Amygdala (tissue), 56 donors: ENCODE measurements around the gene STRBP.
A peak's percentile ranks its signal among the peaks of the same experiment; 100 is the strongest.

Source experiments
- DNase-seq, 56 donors: peaks; one replicate each; lab custom pipeline; 2025; lab: John Stamatoyannopoulos, UW

The STRBP gene

GRCh38 chr9:123149067-123149466, 119.3 kb downstream of the STRBP start:
- no peak for DNase-seq

DNA sequence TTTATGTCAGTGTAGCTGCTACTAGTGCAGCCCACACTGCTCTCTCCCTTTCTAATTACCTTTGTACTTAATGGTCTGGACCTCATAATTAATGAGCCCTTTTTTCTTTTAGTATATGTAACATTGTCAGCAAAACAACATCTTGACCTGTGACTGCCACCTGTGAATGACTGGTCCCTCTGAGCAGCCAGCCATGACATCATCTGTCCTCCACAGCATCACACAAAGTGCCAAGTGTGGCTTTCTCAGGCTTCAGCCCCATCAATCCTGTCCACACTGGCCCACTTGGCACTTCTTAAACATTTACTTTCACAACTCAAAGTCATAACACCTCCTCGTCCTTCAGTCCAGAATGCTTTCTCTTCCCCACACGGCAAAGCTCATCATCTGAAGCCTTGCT, 130.2 kb downstream of the STRBP start:
- DNase-seq, result no peak

GRCh38 chr9:123135430-123135829, 133.0 kb downstream of the STRBP start:
- DNase-seq, result no peak

DNA sequence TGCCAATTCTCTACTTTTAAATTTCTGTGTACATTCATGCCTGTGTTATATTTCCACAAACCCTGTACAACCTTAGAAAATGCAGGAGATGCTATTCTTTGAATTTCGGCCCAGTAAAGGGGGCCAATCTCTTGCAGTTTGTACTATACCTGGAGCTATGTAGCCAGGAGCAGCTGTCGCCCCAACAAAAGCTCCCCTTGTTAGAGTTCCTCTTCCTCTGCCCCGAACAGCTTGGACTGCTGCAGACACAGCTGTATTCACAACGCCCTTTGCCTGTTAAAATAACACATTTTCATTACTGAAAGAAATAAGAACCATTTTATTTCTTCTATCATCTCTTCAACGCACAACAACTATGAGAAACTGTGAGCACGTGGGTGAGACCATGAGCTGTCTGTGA, 135.7 kb downstream of the STRBP start:
- no peak for DNase-seq

DNA sequence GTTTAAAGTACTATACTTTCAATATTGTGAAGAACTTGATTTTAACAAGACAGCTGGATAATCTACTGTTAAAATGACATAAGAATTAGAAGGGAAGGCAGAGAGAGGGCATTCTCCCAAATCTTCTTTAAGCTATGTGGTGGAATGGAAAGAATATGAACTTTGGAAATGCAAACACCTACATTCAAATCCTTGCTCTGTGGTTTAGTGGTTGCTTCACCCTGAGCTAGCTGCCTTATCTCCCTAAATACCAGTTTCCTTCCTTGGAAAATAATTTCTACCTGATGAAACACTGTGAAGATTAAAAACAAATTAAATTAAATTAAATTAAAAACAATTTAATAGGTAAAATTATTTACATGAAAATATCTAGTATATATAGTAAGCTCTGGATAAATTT, 136.4 kb downstream of the STRBP start:
- DNase-seq, result no peak

DNA sequence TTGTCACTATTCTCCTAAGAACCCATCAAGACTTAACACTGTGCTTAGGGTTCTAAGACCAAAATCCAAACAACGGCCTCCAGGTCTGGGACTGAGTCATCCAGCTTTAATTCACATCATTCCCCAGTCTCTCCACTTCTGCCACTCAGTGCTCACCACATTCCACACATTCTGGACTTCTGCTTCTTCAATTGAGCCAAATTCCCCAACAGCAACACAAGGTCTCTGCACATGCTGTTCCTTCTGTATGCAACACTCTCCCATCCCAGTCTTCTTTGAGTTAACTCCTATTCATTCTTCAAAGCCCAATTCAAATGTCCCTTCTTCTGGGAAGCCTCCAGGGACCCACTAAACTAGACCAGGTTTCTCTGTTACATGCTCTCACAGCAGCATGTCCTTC, 137.1 kb downstream of the STRBP start:
- DNase-seq, result no peak

DNA sequence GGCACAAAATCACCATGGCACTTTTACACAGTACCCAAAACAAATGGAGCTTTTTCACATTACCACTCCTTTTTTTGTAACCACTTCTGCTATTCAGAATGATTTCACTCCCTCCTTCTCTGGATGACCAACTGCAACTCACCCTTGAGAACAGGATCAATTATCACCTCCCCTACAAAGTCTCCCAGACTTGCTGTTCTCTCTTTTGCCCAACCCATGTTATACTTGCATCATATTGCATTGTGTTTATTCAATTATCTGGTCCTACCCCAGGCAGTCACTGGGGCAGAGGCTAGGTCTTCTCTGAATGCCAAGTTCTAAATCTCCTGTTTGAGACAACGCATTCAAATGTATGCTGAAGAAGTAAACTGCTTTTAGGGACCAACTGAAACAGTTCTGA, 139.0 kb downstream of the STRBP start:
- DNase-seq, result no peak

- DNase-seq, result no peak
These were observed 139.8 kb downstream of the STRBP start for GRCh38 chr9:123128591-123128990.

DNA sequence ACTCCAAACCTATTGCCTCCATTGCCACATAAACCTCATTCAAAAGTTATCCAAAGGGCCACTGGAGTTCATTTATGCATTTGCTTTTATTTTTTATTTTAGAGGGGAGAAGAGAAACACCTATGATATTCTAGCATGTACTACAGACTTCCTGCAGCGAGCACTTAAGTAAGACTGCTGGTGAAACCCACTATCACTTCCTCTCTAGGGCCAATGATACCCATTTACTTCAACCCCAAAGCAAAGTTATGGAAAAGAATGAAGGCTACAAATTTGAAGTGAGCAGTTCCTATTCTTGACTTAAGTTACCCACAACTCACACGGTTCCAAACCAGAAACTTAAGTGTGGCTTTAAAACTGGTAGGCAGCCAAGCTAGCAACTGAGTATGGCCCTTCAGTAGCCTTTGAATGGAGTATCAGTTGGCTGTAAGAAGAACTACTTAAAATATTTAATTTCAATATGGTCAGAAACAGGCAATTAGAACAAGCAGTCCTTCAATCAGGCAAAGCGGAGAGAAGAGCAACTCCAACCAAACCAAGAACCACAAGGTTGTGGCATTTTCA, 140.8 kb downstream of the STRBP start:
- no peak for DNase-seq

- DNase-seq, result no peak
These were observed 146.9 kb downstream of the STRBP start for GRCh38 chr9:123121457-123121856.

DNA sequence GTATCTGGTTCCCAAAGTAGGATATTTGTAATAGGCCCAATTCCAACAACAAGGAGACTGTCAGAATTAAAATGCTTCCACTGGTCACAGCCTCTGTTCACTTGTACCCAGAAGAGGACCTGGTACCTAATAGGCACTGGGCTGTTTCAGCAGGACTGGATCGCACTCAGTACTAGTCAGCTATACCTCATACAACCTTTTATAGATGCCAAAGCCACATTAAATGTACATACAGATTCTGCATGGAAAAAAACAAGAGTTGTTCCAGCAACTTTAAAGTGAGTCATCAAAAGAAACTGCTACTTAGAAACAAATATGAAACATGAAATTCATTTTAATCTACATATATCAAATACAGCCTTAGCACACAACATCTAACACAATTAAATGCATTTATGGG, 147.4 kb downstream of the STRBP start:
- DNase-seq, result no peak

DNA sequence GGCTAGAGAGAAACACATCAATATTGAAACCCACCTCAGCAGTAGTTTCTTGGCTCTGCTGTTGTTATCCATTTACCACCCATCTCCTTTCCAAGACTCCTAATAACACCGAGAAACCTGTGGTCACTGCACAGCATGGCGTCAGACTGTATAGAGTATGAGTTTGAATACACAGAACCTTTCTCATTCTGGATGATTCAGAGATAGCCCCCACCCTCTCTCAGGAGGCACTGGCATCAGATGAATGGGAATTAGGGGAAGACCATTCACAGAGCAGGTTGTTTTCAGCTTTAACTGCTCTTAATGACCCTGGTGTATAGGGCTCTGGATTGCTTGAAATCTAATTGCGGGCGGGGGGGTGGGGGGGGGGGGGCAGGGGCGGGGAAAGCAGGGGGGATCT, 148.3 kb downstream of the STRBP start:
- DNase-seq, result no peak

DNA sequence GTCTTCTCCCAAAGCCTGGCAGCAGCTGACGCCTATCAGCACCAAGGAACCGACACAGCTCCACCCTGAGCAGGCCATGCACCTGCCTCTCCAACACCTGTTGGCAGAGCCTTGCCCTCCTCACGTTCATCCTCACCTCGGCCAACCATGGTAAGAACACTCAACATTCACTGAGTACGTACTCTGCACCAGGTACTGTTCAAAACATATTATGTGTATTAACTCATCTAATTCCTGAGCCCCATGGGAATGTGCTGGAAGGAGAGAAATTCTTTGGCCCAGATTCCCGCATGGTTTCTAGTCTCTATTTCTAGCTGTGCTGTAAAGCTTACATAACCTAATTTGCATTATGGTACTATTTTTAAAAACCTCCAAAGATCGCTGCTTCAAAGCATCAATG, 148.8 kb downstream of the STRBP start:
- DNase-seq, result peak in 1 of 56 donors; percentile 48

- no peak for DNase-seq
These were observed 152.3 kb downstream of the STRBP start for GRCh38 chr9:123116036-123116435.

GRCh38 chr9:123115146-123115913, 153.1 kb downstream of the STRBP start:
- no peak for DNase-seq

- DNase-seq, result no peak
These were observed 155.2 kb downstream of the STRBP start for GRCh38 chr9:123113185-123113584.

- peak in 8 of 56 donors; percentile 18 to 60 (median 32) for DNase-seq
These were observed 156.1 kb downstream of the STRBP start for GRCh38 chr9:123112015-123112975.

DNA sequence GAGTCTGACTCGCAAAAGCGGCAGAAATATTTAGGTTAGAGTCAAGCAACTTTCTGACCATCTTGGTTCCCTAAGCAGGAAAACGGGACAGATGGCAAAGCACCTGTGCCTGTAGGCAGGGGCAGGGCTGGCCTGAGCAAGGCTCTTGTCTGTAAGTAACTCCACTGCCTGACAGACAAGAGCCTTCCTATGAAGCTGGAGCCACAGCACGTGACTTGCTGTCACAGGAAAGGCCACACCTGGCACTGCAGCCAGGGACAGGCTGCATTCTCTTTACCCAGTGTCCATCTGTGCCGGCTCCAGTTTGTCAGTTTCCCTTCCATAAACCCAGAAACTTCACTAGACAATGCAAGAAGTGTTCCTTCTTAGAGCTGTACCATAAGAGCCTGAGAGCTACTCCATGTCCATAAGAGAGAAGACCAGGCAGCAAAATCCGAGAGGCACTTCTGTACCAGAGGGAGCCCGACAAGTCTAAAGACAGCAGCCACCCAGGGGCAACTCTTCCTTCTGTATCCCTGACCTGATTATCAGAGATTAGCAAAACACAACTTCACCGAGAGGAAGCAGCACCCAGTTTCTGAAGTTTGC, 156.9 kb downstream of the STRBP start:
- DNase-seq, result peak in 1 of 56 donors; percentile 37

- no peak for DNase-seq
These were observed 158.7 kb downstream of the STRBP start for GRCh38 chr9:123109540-123110279.

- DNase-seq, result no peak
These were observed 159.4 kb downstream of the STRBP start for GRCh38 chr9:123108976-123109375.
